HCT116 (cell line): Measurements from ENCODE around the gene ITM2C. TPM values are rescaled to one million over a fixed set of nuclear protein-coding genes. Genes with fewer than 3 reads are reported as not detected.

ENCODE experiments used
- ATAC-seq: fragments of 200-7000 bp; cut with Tn5 transposase; 2 replicates; pipeline ENCODE4 v1.9.1; 2020; ENCODE audit warnings: mild to moderate bottlenecking, moderate library complexity
- BruUV-seq: library from RNA; stranded (reverse); fragments of 400-500 nt; replicated peaks from 2 replicates; lab custom pipeline; 2021; lab: Mats Ljungman, UMichigan
- CTCF ChIA-PET: fragments of 300-600 bp; sonication (Branson Sonifier 250); formaldehyde crosslinking; loops from one replicate; lab custom pipeline; 2021; ENCODE audit warnings: antibody characterized with exemption; lab: Charles Lee
- POLR2A ChIA-PET: fragments of 300-600, 350-600 bp; sonication (Branson Sonifier 250); formaldehyde crosslinking; loops from one replicate; lab custom pipeline; 2021; ENCODE audit warnings: antibody characterized with exemption; lab: Charles Lee
- RAD21 ChIA-PET, 2 experiments: fragments of 300-600 bp; sonication (Branson Sonifier 250); formaldehyde crosslinking; loops; one replicate each; lab custom pipeline; 2023; ENCODE audit warnings: low total read pairs in 2 of 2; ENCODE audit not compliant: uncharacterized antibody in 2 of 2, unreplicated experiment in 2 of 2, low non-redundant PET in 1 of 2; lab: Charles Lee
- DNase-seq: peaks from one replicate; pipeline ENCODE4 v3.0.0-alpha.2; 2010; ENCODE audit warnings: low read depth, low spot score
- H2AFZ ChIP-seq: fragments of 200-600 bp; shearing (Covaris generic), sonication (generic); 2 replicates; pipeline ENCODE4 v1.6.1; 2017; ENCODE audit warnings: low read depth, mixed run types, mixed read lengths, antibody characterized with exemption, low read length; ENCODE audit not compliant: poor library complexity, severe bottlenecking
- H3K27ac ChIP-seq: 2 replicates; pipeline ENCODE4 v1.5.1; 2012; ENCODE audit warnings: low read depth, low read length
- H3K27me3 ChIP-seq: fragments of 200-600 bp; sonication (generic); 2 replicates; pipeline ENCODE4 v1.6.1; 2016; ENCODE audit warnings: mixed run types, low read length, mixed read lengths; ENCODE audit not compliant: insufficient read depth
- H3K36me3 ChIP-seq, 2 experiments: fragments of 200-500 bp in 1 of 2; fragments of 200-600 bp in 1 of 2; sonication (Bioruptor generic) in 1 of 2; sonication (generic) in 1 of 2; 2 replicates each; pipeline versions ENCODE4 v1.5.1 to v1.6.1; 2014 to 2016; ENCODE audit warnings: low read length in 2 of 2, inconsistent platforms in 1 of 2, mixed read lengths in 1 of 2, mixed run types in 1 of 2; ENCODE audit not compliant: insufficient read depth in 2 of 2, control insufficient read depth in 1 of 2
- H3K4me1 ChIP-seq, 2 experiments: fragments of 200-600 bp in 1 of 2; sonication (generic) in 1 of 2; 2 replicates each; pipeline versions ENCODE4 v1.5.1 to v1.6.1; 2012 to 2017; ENCODE audit warnings: low read length in 2 of 2, inconsistent platforms in 1 of 2, mild to moderate bottlenecking in 1 of 2, mixed read lengths in 1 of 2, mixed run types in 1 of 2, moderate library complexity in 1 of 2; ENCODE audit not compliant: insufficient read depth in 2 of 2, control insufficient read depth in 1 of 2
- H3K4me2 ChIP-seq: fragments of 200-600 bp; sonication (generic); 2 replicates; pipeline ENCODE4 v1.6.1; 2017; ENCODE audit warnings: mixed run types, low read length, mixed read lengths
- H3K4me3 ChIP-seq, 2 experiments: fragments of 200-600 bp in 1 of 2; sonication (generic) in 1 of 2; replicated peaks in 1 of 2; 2 replicates each; pipeline ENCODE4 v1.5.1; 2011 to 2016; ENCODE audit warnings: low read length in 2 of 2, control low read depth in 1 of 2, low read depth in 1 of 2, mild to moderate bottlenecking in 1 of 2, mixed read lengths in 1 of 2, mixed run types in 1 of 2
- H3K79me2 ChIP-seq: fragments of 200-600 bp; sonication (generic); 2 replicates; pipeline ENCODE4 v1.6.1; 2017; ENCODE audit warnings: mild to moderate bottlenecking, mixed run types, low read length, moderate library complexity, mixed read lengths; ENCODE audit not compliant: insufficient read depth
- H3K9ac ChIP-seq: fragments of 200-600 bp; sonication (generic); 2 replicates; pipeline ENCODE4 v1.6.1; 2016; ENCODE audit warnings: low read length, mixed read lengths
- H3K9me2 ChIP-seq: fragments of 200-600 bp; sonication (generic), shearing (Covaris generic); 2 replicates; pipeline ENCODE4 v1.6.1; 2017; ENCODE audit warnings: mixed run types, mild to moderate bottlenecking, moderate library complexity; ENCODE audit not compliant: insufficient read depth
- H3K9me3 ChIP-seq, 2 experiments: fragments of 200-500 bp in 1 of 2; fragments of 200-600 bp in 1 of 2; sonication (Bioruptor generic) in 1 of 2; sonication (generic) in 1 of 2; 2 replicates each; pipeline ENCODE4 v1.6.1; 2014 to 2017; ENCODE audit warnings: low read length in 2 of 2, mixed read lengths in 2 of 2, inconsistent platforms in 1 of 2, low read depth in 1 of 2, mild to moderate bottlenecking in 1 of 2, mixed run types in 1 of 2, moderate library complexity in 1 of 2; ENCODE audit not compliant: control insufficient read depth in 1 of 2, insufficient read depth in 1 of 2
- H4K20me1 ChIP-seq: fragments of 200-600 bp; sonication (generic), shearing (Covaris generic); 2 replicates; pipeline ENCODE4 v1.6.1; 2017; ENCODE audit warnings: mixed run types, mild to moderate bottlenecking, moderate library complexity; ENCODE audit not compliant: insufficient read depth
- CBX3 ChIP-seq: IDR thresholded peaks from 2 replicates; pipeline ENCODE4 v1.6.1; 2012; ENCODE audit warnings: low read depth
- EGR1 ChIP-seq: IDR thresholded peaks from 2 replicates; pipeline ENCODE4 v1.6.1; 2012; ENCODE audit warnings: low read depth
- EZH2 ChIP-seq: fragments of 200-600 bp; sonication (generic); IDR thresholded peaks from 2 replicates; pipeline ENCODE4 v1.6.1; 2017; ENCODE audit warnings: antibody characterized with exemption, mixed run types
- POLR2A ChIP-seq: IDR thresholded peaks from 2 replicates; pipeline ENCODE4 v1.7.0; 2011; ENCODE audit warnings: borderline replicate concordance; ENCODE audit not compliant: insufficient read depth, insufficient read length; ENCODE audit errors: extremely low read depth
- RAD21 ChIP-seq: IDR thresholded peaks from 2 replicates; pipeline ENCODE4 v1.6.1; 2012; ENCODE audit warnings: low read depth, mild to moderate bottlenecking
- SIN3A ChIP-seq: IDR thresholded peaks from 2 replicates; pipeline ENCODE4 v1.6.1; 2012; ENCODE audit warnings: low read depth
- SRF ChIP-seq: IDR thresholded peaks from 2 replicates; pipeline ENCODE4 v1.6.1; 2012; ENCODE audit warnings: low read depth
- YY1 ChIP-seq: IDR thresholded peaks from 2 replicates; pipeline ENCODE4 v1.6.1; 2011; ENCODE audit warnings: low read length, low read depth, moderate library complexity, mild to moderate bottlenecking; ENCODE audit not compliant: insufficient replicate concordance; ENCODE audit errors: extremely low read depth
- ZFX ChIP-seq: fragments of 450-650 bp; IDR thresholded peaks from 2 replicates; pipeline ENCODE4 v1.6.1; 2017
- ZNF274 ChIP-seq: fragments of 200-500 bp; sonication (Bioruptor generic); IDR thresholded peaks from 2 replicates; pipeline ENCODE4 v1.6.1; 2014; ENCODE audit warnings: mild to moderate bottlenecking, low read depth, low read length, inconsistent platforms
- intact Hi-C: fragments of 100-400 bp; cut with micrococcal nuclease; formaldehyde crosslinking; loops from 2 replicates; pipeline ENCODE4 v1.10.0; 2022
- total RNA-seq: library from RNA; stranded (reverse); gene quantifications from one replicate; pipeline ENCODE4 v1.2.1, GENCODE V29; 2021; ENCODE audit not compliant: unreplicated experiment
- TF ChIP-seq, protein P1 (sequence below): IDR thresholded peaks from 2 replicates; pipeline ENCODE4 v1.6.1; 2012; ENCODE audit warnings: low read depth
- TF ChIP-seq, protein P2 (sequence below), 3 experiments: fragments of 200-600 bp in 1 of 3; sonication (generic) in 1 of 3; IDR thresholded peaks in 2 of 3; conservative IDR thresholded peaks in 1 of 3; 2 replicates each; pipeline ENCODE4 v1.5.1; 2012 to 2017; ENCODE audit warnings: low read depth in 2 of 3, low read length in 2 of 3, antibody characterized with exemption in 1 of 3, borderline replicate concordance in 1 of 3, control low read depth in 1 of 3, mild to moderate bottlenecking in 1 of 3, mixed read lengths in 1 of 3, mixed run types in 1 of 3, moderate library complexity in 1 of 3; ENCODE audit not compliant: insufficient read depth in 1 of 3

ITM2C gene
- total RNA-seq, 1 experiment from 2014 or later, result 117 TPM

DNA sequence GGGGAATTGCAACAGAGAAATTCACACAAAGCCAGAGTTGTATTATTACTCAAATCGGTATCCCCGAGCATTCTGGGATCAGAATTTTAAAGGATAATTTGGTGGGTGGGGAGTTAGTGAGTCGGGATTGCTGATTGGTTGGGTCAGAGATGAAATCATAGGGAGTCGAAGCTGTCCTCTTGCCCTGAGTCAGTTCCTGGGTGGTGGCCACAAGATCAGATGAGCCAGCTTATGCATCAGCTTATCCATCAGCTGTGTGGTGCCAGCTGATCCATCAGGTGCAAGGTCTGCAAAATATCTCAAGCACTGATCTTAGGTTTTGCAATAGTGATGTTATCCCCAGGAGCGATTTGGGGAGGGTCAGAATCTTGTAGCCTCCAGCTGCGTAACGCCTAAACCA, 34.3 kb upstream of the ITM2C start:
- no peaks in the 10 kb centered on the region for H3K27me3 ChIP-seq
- TF ChIP-seq YY1, result no peak
- TF ChIP-seq, protein P1, sequence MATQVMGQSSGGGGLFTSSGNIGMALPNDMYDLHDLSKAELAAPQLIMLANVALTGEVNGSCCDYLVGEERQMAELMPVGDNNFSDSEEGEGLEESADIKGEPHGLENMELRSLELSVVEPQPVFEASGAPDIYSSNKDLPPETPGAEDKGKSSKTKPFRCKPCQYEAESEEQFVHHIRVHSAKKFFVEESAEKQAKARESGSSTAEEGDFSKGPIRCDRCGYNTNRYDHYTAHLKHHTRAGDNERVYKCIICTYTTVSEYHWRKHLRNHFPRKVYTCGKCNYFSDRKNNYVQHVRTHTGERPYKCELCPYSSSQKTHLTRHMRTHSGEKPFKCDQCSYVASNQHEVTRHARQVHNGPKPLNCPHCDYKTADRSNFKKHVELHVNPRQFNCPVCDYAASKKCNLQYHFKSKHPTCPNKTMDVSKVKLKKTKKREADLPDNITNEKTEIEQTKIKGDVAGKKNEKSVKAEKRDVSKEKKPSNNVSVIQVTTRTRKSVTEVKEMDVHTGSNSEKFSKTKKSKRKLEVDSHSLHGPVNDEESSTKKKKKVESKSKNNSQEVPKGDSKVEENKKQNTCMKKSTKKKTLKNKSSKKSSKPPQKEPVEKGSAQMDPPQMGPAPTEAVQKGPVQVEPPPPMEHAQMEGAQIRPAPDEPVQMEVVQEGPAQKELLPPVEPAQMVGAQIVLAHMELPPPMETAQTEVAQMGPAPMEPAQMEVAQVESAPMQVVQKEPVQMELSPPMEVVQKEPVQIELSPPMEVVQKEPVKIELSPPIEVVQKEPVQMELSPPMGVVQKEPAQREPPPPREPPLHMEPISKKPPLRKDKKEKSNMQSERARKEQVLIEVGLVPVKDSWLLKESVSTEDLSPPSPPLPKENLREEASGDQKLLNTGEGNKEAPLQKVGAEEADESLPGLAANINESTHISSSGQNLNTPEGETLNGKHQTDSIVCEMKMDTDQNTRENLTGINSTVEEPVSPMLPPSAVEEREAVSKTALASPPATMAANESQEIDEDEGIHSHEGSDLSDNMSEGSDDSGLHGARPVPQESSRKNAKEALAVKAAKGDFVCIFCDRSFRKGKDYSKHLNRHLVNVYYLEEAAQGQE, result no peak
- TF ChIP-seq RAD21, result no peak
- no peak for TF ChIP-seq SRF
- TF ChIP-seq, all 23 proteins: peak for 0
- POLR2A ChIA-PET, result no interaction called here
- CTCF ChIA-PET, result no interaction called here
- Histone ChIP-seq H3K36me3 (no peaks in the 10 kb centered on the region), H3K9ac (no peak overlapping the region), H3K27ac (no peak overlapping the region), H4K20me1 (no peaks in the 10 kb centered on the region), H3K4me2 (no peak overlapping the region), H3K4me3 (no peak overlapping the region), H3K79me2 (no peaks in the 10 kb centered on the region), H3K4me1 (no peaks in the 10 kb centered on the region), H2AFZ (no peak overlapping the region), H3K9me2 (no peaks in the 10 kb centered on the region), H3K9me3 (no peaks in the 10 kb centered on the region)
- no TSS peak for BruUV-seq
- ATAC-seq (no peak), DNase-seq (no peak)
- RAD21 ChIA-PET, result no interaction called here
- intact Hi-C loops, result no loop called here

DNA sequence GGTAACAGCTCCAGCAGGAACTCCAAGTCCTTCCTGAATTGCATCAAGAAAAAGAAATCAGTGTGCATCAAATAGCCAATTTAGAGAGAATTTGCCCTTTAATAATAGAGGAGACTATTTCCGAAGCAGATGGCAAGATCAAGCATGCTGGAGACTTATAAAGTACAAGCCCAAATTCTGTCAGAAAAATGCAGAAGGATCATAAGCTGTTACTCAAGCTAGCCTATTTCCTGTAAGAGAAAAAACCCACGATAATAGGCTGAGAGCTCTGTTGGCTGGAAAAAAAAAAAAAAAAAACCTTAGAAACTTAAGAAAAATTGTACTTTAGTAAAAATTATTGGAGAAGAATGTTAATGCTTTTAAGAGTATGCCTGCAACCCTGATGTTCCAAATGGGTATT, 24.4 kb upstream of the ITM2C start:
- Histone ChIP-seq H4K20me1 (no peaks in the 10 kb centered on the region), H3K9ac (no peak overlapping the region), H3K27me3 (no peaks in the 10 kb centered on the region), H3K4me3 (no peak overlapping the region), H2AFZ (no peak overlapping the region), H3K27ac (no peak overlapping the region), H3K79me2 (no peaks in the 10 kb centered on the region), H3K36me3 (no peaks in the 10 kb centered on the region), H3K4me2 (no peak overlapping the region), H3K9me2 (no peaks in the 10 kb centered on the region), H3K4me1 (no peaks in the 10 kb centered on the region), H3K9me3 (peaks cover 0 to 3% of the 10 kb centered on the region in 2 experiments; a peak in 1 of 4 replicates)
- intact Hi-C loops, result no loop called here
- ChIA-PET RAD21 (no interaction called here), POLR2A (no interaction called here), CTCF (interaction anchor here (1.0 to 1.4 kb wide), 2 partner anchors 10 to 16 kb away, joined by 3 to 6 read pairs; no protein-coding TSS in a partner anchor)
- no TSS peak for BruUV-seq
- ATAC-seq (no peak), DNase-seq (no peak)
- TF ChIP-seq POLR2A (no peak), EZH2 (no peak), ZNF274 (no peak), EGR1 (no peak), ZFX (no peak), CBX3 (no peak), SIN3A (no peak), YY1 (no peak)
- TF ChIP-seq, protein P2, sequence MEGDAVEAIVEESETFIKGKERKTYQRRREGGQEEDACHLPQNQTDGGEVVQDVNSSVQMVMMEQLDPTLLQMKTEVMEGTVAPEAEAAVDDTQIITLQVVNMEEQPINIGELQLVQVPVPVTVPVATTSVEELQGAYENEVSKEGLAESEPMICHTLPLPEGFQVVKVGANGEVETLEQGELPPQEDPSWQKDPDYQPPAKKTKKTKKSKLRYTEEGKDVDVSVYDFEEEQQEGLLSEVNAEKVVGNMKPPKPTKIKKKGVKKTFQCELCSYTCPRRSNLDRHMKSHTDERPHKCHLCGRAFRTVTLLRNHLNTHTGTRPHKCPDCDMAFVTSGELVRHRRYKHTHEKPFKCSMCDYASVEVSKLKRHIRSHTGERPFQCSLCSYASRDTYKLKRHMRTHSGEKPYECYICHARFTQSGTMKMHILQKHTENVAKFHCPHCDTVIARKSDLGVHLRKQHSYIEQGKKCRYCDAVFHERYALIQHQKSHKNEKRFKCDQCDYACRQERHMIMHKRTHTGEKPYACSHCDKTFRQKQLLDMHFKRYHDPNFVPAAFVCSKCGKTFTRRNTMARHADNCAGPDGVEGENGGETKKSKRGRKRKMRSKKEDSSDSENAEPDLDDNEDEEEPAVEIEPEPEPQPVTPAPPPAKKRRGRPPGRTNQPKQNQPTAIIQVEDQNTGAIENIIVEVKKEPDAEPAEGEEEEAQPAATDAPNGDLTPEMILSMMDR (IDR thresholded peaks at IDR 0.05 in 2 of 3, conservative IDR thresholded peaks at IDR 0.05 in 1 of 3; ENCODE audit: borderline replicate concordance in 1 of 3, insufficient read depth in 1 of 3, low read depth in 2 of 3, low read length in 2 of 3), result no peak
